Liver (tissue), 9 donors: ENCODE measurements around the gene SCIN. TPM values are rescaled to one million over a fixed set of nuclear protein-coding genes. Genes with fewer than 3 reads are reported as not detected.

Source experiments
- DNase-seq: peaks from one replicate; pipeline ENCODE4 v3.0.0-alpha.2; 2017; ENCODE audit warnings: low spot score
- H3K27ac ChIP-seq, 2 donors: one replicate each; pipeline ENCODE4 v1.7.0; 2013; ENCODE audit warnings: inconsistent platforms in 2 of 2, low read length in 2 of 2, control low read depth in 1 of 2, low read depth in 1 of 2, mild to moderate bottlenecking in 1 of 2
- H3K27me3 ChIP-seq, 4 donors: one replicate each; pipeline versions ENCODE4 v1.6.1 to v1.7.0; 2013; ENCODE audit warnings: low read length in 3 of 4, inconsistent platforms in 1 of 4, mild to moderate bottlenecking in 1 of 4, moderate library complexity in 1 of 4; ENCODE audit not compliant: control insufficient read depth in 4 of 4, insufficient read depth in 4 of 4
- H3K36me3 ChIP-seq, 4 donors: one replicate each; pipeline versions ENCODE4 v1.6.1 to v1.7.0; 2013; ENCODE audit warnings: low read length in 3 of 4, mild to moderate bottlenecking in 3 of 4, low read depth in 1 of 4, moderate library complexity in 1 of 4; ENCODE audit not compliant: control insufficient read depth in 4 of 4, insufficient read depth in 3 of 4
- H3K4me1 ChIP-seq, 4 donors: one replicate each; pipeline versions ENCODE4 v1.6.1 to v1.7.0; 2013; ENCODE audit warnings: low read length in 3 of 4, mild to moderate bottlenecking in 3 of 4, moderate library complexity in 1 of 4; ENCODE audit not compliant: control insufficient read depth in 4 of 4, insufficient read depth in 4 of 4
- H3K4me3 ChIP-seq, 3 donors: one replicate each; pipeline versions ENCODE4 v1.6.1 to v1.7.0; 2013; ENCODE audit warnings: low read length in 3 of 3, control low read depth in 1 of 3, low read depth in 1 of 3, mild to moderate bottlenecking in 1 of 3
- H3K9ac ChIP-seq, 2 donors: one replicate each; pipeline ENCODE4 v1.7.0; 2013; ENCODE audit warnings: low read length in 2 of 2, mild to moderate bottlenecking in 2 of 2, moderate library complexity in 2 of 2, control low read depth in 1 of 2, low read depth in 1 of 2
- H3K9me3 ChIP-seq, 4 donors: one replicate each; pipeline versions ENCODE4 v1.6.1 to v1.7.0; 2013; ENCODE audit warnings: low read length in 3 of 4; ENCODE audit not compliant: control insufficient read depth in 4 of 4
- EGR1 ChIP-seq, 2 donors: IDR thresholded peaks; 2 replicates each; pipeline ENCODE4 v1.6.1; 2016 to 2018; ENCODE audit warnings: antibody characterized with exemption in 2 of 2, low read depth in 2 of 2
- FOXA1 ChIP-seq: IDR thresholded peaks from 2 replicates; pipeline ENCODE4 v1.6.1; 2016; ENCODE audit warnings: antibody characterized with exemption
- FOXA2 ChIP-seq: IDR thresholded peaks from 2 replicates; pipeline ENCODE4 v1.6.1; 2016; ENCODE audit warnings: antibody characterized with exemption
- GABPA ChIP-seq, 2 donors: IDR thresholded peaks in 1 of 2; conservative IDR thresholded peaks in 1 of 2; 2 replicates each; pipeline ENCODE4 v1.6.1; 2016; ENCODE audit warnings: antibody characterized with exemption in 2 of 2, mild to moderate bottlenecking in 1 of 2, moderate library complexity in 1 of 2
- HNF4A ChIP-seq, 2 donors: conservative IDR thresholded peaks; 2 replicates each; pipeline ENCODE4 v1.6.1; 2016; ENCODE audit warnings: antibody characterized with exemption in 2 of 2, mild to moderate bottlenecking in 2 of 2
- HNF4G ChIP-seq: IDR thresholded peaks from 2 replicates; pipeline ENCODE4 v1.6.1; 2016; ENCODE audit warnings: antibody characterized with exemption
- JUND ChIP-seq, 2 donors: IDR thresholded peaks; 2 replicates each; pipeline ENCODE4 v1.6.1; 2016; ENCODE audit warnings: antibody characterized with exemption in 2 of 2
- NR2F2 ChIP-seq: IDR thresholded peaks from 2 replicates; pipeline ENCODE4 v1.6.1; 2016; ENCODE audit warnings: antibody characterized with exemption
- RAD21 ChIP-seq, 2 donors: IDR thresholded peaks; 2 replicates each; pipeline ENCODE4 v1.6.1; 2016; ENCODE audit warnings: antibody characterized with exemption in 2 of 2, mild to moderate bottlenecking in 2 of 2
- REST ChIP-seq: IDR thresholded peaks from 2 replicates; pipeline ENCODE4 v1.6.1; 2016; ENCODE audit warnings: antibody characterized with exemption, mild to moderate bottlenecking
- RXRA ChIP-seq, 2 donors: IDR thresholded peaks; 2 replicates each; pipeline ENCODE4 v1.6.1; 2017 to 2018; ENCODE audit warnings: antibody characterized with exemption in 2 of 2, mild to moderate bottlenecking in 1 of 2
- SP1 ChIP-seq: IDR thresholded peaks from 2 replicates; pipeline ENCODE4 v1.6.1; 2018; ENCODE audit warnings: antibody characterized with exemption, mild to moderate bottlenecking
- TAF1 ChIP-seq: conservative IDR thresholded peaks from 2 replicates; pipeline ENCODE4 v1.6.1; 2016; ENCODE audit warnings: antibody characterized with exemption, mild to moderate bottlenecking
- YY1 ChIP-seq: IDR thresholded peaks from 2 replicates; pipeline ENCODE4 v1.6.1; 2016; ENCODE audit warnings: antibody characterized with exemption, mild to moderate bottlenecking
- WGBS: extraction: QIAGEN DNeasy Blood & Tissue Kit; methylation state at CpG from one replicate; pipeline ENCODE4 v1.1.7; 2013; 5-methylcytosine and 5-hydroxymethylcytosine counted together
- polyA plus RNA-seq, 2 donors: library from polyadenylated mRNA; stranded (reverse) in 1 of 2; unstranded in 1 of 2; fragments of 200-250 nt in 1 of 2; fragments of >200 nt in 1 of 2; fragmentation: Nextera tagmentation in 1 of 2; extraction: Ambion mirVana in 1 of 2; gene quantifications; one replicate each; pipeline versions ENCODE4 v1.2.1 to v1.2.3, GENCODE V29; 2013 to 2015
- total RNA-seq, 2 donors: library from RNA; depleted of rRNA; stranded (reverse); fragments of >200 nt; gene quantifications; one replicate each; pipeline ENCODE4 v1.2.3, GENCODE V29; 2014
- TF ChIP-seq, protein P1 (sequence below): IDR thresholded peaks from 2 replicates; pipeline ENCODE4 v1.6.1; 2016; ENCODE audit warnings: antibody characterized with exemption
- TF ChIP-seq, protein P2 (sequence below): IDR thresholded peaks from 2 replicates; pipeline ENCODE4 v1.6.1; 2016; ENCODE audit warnings: antibody characterized with exemption
- TF ChIP-seq, protein P3 (sequence below): fragments of 150-350 bp; IDR thresholded peaks from 2 replicates; pipeline ENCODE4 v1.5.1; 2017; ENCODE audit warnings: improper control_type of control experiment, low read depth, low read length; ENCODE audit not compliant: missing input control
- TF ChIP-seq, protein P4 (sequence below): IDR thresholded peaks from 2 replicates; pipeline ENCODE4 v1.6.1; 2016; ENCODE audit warnings: antibody characterized with exemption
- donor health status: healthy.
- donor health status: healthy.
- donor health status: healthy.
- donor health status: healthy.
- donor health status: healthy.

The SCIN gene
- total and polyA plus RNA-seq, 4 donors = 0.05 to 0.23 TPM; not detected in 2

GRCh38 chr7:12694817-12695216, 124.3 kb downstream of the SCIN start:
- Histone ChIP-seq H3K27ac (no peak overlapping the region), H3K4me1 (no peaks in the 10 kb centered on the region), H3K27me3 (no peaks in the 10 kb centered on the region), H3K9ac (no peak overlapping the region), H3K9me3 (no peaks in the 10 kb centered on the region), H3K4me3 (no peak overlapping the region), H3K36me3 (no peaks in the 10 kb centered on the region)
- TF ChIP-seq, protein P1, sequence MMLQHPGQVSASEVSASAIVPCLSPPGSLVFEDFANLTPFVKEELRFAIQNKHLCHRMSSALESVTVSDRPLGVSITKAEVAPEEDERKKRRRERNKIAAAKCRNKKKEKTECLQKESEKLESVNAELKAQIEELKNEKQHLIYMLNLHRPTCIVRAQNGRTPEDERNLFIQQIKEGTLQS = no peak
- TF ChIP-seq SP1 (no peak), JUND (IDR thresholded peaks at IDR 0.05) (no peak), YY1 (no peak), HNF4A (conservative IDR thresholded peaks at IDR 0.05) (no peak), TAF1 (no peak), REST (no peak)
- TF ChIP-seq, protein P2, sequence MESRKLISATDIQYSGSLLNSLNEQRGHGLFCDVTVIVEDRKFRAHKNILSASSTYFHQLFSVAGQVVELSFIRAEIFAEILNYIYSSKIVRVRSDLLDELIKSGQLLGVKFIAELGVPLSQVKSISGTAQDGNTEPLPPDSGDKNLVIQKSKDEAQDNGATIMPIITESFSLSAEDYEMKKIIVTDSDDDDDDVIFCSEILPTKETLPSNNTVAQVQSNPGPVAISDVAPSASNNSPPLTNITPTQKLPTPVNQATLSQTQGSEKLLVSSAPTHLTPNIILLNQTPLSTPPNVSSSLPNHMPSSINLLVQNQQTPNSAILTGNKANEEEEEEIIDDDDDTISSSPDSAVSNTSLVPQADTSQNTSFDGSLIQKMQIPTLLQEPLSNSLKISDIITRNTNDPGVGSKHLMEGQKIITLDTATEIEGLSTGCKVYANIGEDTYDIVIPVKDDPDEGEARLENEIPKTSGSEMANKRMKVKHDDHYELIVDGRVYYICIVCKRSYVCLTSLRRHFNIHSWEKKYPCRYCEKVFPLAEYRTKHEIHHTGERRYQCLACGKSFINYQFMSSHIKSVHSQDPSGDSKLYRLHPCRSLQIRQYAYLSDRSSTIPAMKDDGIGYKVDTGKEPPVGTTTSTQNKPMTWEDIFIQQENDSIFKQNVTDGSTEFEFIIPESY = no peak
- DNase-seq = no peak
- WGBS = 87% methylated on average over 1 of the region's 1 CpG

DNA sequence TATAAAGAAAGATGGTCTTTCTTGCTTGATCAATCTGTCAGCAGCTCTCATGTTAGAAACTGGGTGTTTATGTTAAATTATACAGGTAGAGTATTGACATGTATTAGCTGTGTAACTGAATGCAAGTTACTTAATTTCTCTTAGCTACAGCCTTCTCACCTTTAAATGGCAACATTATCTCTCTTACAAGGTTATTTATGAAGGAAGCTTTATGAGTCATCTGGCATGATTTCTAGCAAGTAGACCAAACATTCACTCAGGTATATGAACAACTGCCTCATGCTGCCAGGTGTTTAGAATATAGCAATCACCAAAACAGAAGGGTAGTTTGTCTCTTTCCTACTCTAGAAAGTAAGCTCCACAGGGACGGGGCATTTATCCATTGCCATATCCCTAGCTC, 125.4 kb downstream of the SCIN start:
- Histone ChIP-seq H3K9me3 (peaks cover 0 to 1% (median 0%) of the 10 kb centered on the region in 4 donors), H3K27ac (no peak overlapping the region), H3K27me3 (no peaks in the 10 kb centered on the region), H3K36me3 (no peaks in the 10 kb centered on the region), H3K4me3 (no peak overlapping the region), H3K9ac (no peak overlapping the region), H3K4me1 (no peaks in the 10 kb centered on the region)
- DNase-seq = no peak
- 91% methylated on average over 1 of the region's 1 CpG for WGBS
- no peak for TF ChIP-seq FOXA2
- TF ChIP-seq, protein P3, sequence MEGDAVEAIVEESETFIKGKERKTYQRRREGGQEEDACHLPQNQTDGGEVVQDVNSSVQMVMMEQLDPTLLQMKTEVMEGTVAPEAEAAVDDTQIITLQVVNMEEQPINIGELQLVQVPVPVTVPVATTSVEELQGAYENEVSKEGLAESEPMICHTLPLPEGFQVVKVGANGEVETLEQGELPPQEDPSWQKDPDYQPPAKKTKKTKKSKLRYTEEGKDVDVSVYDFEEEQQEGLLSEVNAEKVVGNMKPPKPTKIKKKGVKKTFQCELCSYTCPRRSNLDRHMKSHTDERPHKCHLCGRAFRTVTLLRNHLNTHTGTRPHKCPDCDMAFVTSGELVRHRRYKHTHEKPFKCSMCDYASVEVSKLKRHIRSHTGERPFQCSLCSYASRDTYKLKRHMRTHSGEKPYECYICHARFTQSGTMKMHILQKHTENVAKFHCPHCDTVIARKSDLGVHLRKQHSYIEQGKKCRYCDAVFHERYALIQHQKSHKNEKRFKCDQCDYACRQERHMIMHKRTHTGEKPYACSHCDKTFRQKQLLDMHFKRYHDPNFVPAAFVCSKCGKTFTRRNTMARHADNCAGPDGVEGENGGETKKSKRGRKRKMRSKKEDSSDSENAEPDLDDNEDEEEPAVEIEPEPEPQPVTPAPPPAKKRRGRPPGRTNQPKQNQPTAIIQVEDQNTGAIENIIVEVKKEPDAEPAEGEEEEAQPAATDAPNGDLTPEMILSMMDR = no peak
- no peak for TF ChIP-seq TAF1
- TF ChIP-seq RXRA (IDR thresholded peaks at IDR 0.05) = no peak
- TF ChIP-seq JUND (IDR thresholded peaks at IDR 0.05) = no peak
- TF ChIP-seq REST = no peak
- TF ChIP-seq, protein P1 = no peak
- TF ChIP-seq NR2F2 = no peak
- no peak for TF ChIP-seq HNF4G
- TF ChIP-seq, protein P2 = no peak
- TF ChIP-seq HNF4A (conservative IDR thresholded peaks at IDR 0.05) = no peak
- no peak for TF ChIP-seq YY1
- no peak for TF ChIP-seq RAD21 (IDR thresholded peaks at IDR 0.05)
- no peak for TF ChIP-seq FOXA1
- no peak for TF ChIP-seq EGR1 (IDR thresholded peaks at IDR 0.05; ENCODE audit: low read depth in 2 of 2)
- TF ChIP-seq, protein P4, sequence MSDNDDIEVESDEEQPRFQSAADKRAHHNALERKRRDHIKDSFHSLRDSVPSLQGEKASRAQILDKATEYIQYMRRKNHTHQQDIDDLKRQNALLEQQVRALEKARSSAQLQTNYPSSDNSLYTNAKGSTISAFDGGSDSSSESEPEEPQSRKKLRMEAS = no peak
- no peak for TF ChIP-seq GABPA (IDR thresholded peaks at IDR 0.05 in 1 of 2, conservative IDR thresholded peaks at IDR 0.05 in 1 of 2)
- TF ChIP-seq SP1 = no peak
